ENCODE results near the gene PTPRD.

Gene PTPRD

DNA sequence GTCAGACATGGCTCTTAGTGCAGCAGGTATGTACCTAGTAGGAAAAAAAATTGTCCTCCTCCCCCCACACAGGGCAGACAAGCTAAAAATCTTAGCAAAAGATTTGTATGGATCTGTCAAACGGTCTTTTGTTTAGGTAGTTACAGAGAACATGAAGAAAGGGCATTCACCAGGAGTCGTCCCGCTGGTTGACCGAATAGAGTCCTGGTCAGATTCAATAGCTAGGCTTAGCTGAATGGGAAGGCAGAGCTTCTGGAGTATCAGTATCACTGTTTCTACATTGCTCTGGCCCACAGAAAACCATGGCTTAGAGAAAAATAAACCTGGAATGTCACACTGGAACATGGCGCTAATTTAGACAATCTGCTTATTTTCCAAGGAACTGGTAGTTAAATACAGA is 642.3 kb downstream of the PTPRD start:
- TF ChIP-seq, protein P1, sequence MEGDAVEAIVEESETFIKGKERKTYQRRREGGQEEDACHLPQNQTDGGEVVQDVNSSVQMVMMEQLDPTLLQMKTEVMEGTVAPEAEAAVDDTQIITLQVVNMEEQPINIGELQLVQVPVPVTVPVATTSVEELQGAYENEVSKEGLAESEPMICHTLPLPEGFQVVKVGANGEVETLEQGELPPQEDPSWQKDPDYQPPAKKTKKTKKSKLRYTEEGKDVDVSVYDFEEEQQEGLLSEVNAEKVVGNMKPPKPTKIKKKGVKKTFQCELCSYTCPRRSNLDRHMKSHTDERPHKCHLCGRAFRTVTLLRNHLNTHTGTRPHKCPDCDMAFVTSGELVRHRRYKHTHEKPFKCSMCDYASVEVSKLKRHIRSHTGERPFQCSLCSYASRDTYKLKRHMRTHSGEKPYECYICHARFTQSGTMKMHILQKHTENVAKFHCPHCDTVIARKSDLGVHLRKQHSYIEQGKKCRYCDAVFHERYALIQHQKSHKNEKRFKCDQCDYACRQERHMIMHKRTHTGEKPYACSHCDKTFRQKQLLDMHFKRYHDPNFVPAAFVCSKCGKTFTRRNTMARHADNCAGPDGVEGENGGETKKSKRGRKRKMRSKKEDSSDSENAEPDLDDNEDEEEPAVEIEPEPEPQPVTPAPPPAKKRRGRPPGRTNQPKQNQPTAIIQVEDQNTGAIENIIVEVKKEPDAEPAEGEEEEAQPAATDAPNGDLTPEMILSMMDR (IDR thresholded peaks at IDR 0.05; ENCODE audit: extremely low read depth, missing control alignments) = no peak
- no peak for DNase-seq (ENCODE audit: low spot score)

DNA sequence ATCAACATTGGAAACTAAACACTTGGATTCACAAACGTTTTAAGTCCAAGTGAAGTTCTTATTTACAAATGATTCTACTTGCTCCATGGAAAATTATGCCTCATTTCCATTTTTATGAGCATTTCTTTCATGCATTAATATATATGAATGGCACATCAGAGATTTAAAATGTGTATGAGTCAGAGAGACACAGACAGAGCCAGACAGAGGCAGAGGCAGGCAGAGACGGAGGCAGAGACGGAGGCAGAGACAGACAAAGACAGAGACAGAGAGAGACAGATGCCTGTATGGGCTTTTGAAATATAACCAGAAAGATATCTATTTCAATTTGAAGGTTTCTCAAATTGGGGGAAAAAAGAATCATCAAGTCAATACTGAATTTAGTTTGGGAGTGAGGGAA is 649.0 kb downstream of the PTPRD start:
- no peak for DNase-seq (ENCODE audit: low spot score)
- TF ChIP-seq, protein P1 (IDR thresholded peaks at IDR 0.05; ENCODE audit: extremely low read depth, missing control alignments) = no peak

DNA sequence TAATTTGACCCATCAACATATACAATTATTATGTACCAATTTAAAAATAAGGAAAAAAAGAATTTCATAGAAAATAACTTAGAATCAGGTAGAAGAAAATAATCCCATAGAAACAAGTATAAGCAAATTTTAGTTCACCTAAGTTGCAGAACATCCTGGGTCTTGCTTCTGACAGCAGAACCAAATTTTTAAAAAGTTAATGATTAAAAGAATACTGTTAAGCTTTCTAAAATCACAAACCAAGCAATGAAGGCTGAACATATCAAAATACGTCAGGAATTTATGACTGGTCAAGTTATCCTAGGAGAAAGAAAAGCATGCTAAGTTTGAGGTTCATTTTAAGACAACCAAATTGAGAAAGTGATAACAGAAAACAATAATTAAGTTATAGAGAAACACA is 650.9 kb downstream of the PTPRD start:
- TF ChIP-seq, protein P1 (IDR thresholded peaks at IDR 0.05; ENCODE audit: extremely low read depth, missing control alignments) = no peak
- DNase-seq (ENCODE audit: low spot score) = no peak

DNA sequence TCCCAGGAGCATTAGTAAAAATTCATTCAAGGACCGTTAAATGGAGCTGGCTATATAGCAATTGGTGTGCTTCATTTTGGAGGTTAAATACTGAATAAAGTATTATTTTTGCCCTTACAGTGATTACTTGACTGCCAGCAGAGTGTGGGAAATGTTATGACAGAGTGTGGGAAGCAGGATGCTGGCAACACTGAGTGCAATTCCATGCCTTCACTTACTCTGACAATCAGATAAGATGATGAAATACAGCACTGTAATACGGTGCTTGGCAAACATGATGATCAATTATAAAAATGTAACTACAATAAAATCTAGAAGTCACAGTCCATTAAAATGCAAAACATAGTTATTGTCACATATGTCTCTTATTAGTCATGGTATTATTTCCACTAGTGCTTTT is 651.3 kb downstream of the PTPRD start:
- TF ChIP-seq, protein P1 (IDR thresholded peaks at IDR 0.05; ENCODE audit: extremely low read depth, missing control alignments) = no peak
- DNase-seq (ENCODE audit: low spot score) = no peak

DNA sequence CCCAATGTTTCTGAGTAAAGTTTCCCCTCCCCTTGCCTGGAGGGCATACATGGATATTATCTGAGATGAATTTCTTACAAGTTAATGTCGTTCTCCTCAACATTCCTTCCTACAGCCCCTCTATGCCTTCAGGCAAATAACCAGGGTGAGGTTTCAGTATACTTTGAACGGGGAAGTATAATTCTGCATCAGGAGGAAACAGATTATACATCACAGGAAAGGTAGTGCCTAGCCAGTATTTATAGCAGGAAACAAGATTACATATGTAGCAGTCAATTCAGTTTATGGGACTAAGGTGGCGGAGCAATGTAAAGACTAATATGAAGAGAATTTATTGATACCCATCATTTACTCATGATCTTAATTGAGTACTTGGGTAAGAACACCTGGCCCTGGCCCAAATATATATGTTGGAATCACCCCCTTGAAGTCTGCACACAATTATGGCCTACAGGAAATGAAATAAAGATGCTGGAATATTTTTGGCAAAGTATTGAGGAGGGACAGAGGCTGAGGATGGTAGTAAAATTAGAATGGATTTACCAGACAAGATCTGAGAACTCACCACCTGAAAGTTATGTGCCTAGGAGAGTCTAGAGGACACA is 661.1 kb downstream of the PTPRD start:
- TF ChIP-seq, protein P1 (IDR thresholded peaks at IDR 0.05; ENCODE audit: extremely low read depth, missing control alignments) = no peak
- DNase-seq (ENCODE audit: low spot score) = no peak

DNA sequence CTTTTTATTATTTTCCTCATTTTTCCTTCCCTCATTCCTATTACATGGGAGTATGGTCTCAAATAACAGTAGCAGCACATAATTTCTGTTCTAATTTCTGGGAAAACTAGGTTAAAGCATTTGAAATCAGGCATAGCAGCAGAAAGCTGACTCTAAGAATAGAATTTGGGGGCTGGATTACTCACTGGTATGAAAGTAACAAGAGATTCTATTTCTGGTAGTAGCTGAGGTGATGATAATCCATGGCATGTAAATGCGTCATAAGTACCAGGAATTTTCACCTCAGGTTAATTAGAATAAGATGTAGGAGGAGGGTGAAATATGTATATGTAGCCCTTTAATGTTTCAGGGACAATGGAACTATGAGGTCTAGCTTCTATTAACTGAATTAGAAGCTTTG is 662.0 kb downstream of the PTPRD start:
- DNase-seq (ENCODE audit: low spot score) = no peak
- TF ChIP-seq, protein P1 (IDR thresholded peaks at IDR 0.05; ENCODE audit: extremely low read depth, missing control alignments) = no peak

DNA sequence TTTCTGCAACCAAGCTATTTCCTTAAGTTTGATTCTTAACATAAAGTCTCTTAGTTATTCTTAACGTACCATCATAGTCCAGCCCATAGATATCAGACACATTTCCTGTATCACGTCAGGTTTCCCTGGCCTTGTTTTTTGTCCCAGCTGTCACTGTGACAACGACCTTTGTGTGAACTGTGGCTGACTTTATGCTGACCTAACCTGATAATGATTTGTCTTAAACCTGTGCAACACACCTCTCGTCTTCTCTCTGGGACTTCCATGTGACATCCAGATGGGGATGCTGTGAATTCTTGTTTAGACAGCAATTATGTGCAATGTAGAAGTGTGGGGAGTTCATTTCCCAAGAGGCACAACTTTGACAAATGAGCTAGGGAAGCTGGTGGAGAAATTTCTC is 662.8 kb downstream of the PTPRD start:
- TF ChIP-seq, protein P1 (IDR thresholded peaks at IDR 0.05; ENCODE audit: extremely low read depth, missing control alignments) = no peak
- no peak for DNase-seq (ENCODE audit: low spot score)

Data from GM20000 (cell line).